Measurements from ENCODE around the gene CREG2. TPM values are rescaled to one million over a fixed set of nuclear protein-coding genes. Genes with fewer than 3 reads are reported as not detected.
"Not testable (repeated sequence)": the region's sequence is repeated elsewhere in the genome, so short reads cannot be mapped to it uniquely, and the experiment has no call there.

Gene CREG2
- total RNA-seq, 1 donor from 2014 or later = not detected

DNA sequence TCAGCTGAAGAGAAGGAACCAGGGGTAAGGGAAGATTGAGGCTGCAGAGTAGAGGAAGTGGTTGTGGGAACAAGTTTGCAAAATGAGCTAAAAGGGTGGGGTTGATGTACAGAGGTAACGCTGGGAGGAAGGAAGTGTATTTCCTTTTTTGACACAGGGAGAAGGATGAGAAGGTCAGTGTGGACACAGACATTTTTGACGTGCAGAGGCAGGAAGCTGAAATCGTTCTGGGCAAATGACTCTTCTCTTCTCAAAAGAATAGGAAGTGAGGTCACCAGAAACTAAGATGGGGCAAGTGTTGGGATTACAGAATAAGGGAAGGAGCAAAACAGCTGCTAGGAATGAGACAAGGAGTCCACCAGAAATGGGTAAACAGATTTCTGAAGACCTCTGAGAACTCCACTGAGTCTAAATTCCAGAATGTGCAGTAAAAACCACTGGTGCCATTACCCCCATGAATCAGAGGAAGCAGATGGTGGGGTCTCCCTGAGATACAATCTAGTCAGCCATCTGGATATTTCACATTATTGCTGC lies 58.8 kb downstream of the CREG2 start:
- TF ChIP-seq, protein P1, sequence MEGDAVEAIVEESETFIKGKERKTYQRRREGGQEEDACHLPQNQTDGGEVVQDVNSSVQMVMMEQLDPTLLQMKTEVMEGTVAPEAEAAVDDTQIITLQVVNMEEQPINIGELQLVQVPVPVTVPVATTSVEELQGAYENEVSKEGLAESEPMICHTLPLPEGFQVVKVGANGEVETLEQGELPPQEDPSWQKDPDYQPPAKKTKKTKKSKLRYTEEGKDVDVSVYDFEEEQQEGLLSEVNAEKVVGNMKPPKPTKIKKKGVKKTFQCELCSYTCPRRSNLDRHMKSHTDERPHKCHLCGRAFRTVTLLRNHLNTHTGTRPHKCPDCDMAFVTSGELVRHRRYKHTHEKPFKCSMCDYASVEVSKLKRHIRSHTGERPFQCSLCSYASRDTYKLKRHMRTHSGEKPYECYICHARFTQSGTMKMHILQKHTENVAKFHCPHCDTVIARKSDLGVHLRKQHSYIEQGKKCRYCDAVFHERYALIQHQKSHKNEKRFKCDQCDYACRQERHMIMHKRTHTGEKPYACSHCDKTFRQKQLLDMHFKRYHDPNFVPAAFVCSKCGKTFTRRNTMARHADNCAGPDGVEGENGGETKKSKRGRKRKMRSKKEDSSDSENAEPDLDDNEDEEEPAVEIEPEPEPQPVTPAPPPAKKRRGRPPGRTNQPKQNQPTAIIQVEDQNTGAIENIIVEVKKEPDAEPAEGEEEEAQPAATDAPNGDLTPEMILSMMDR (conservative IDR thresholded peaks at IDR 0.05; ENCODE audit: low read depth, low read length) = no peak
- H3K4me3 ChIP-seq (ENCODE audit: low read depth, low read length) = no peak overlapping the region
- DNase-seq (ENCODE audit: low read depth) = no peak

DNA sequence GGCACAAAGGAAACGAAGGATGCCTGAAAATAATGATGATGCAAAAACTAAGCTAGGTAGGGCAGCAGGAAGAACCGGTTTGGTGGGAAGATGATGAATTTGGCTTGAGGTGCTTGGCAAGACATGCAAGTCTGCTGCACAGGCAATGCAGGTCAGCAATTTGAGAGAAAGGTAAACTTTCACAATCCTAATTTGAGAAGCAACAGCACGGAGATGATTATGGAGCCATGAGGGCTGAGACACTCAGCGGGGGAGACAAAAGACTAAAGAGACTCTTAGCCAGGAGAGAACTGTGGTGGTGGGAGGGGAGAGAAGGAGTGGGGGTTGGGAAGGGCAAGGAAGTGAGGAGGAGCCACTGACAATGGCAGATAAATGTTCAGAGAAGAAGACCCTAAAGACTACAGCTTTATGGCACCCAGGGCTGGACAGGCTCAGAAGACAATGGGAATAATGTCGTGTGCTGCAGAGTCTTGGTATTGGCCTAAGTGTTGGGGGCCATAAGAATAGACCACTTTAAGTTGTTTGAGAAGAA lies 59.4 kb downstream of the CREG2 start:
- H3K4me3 ChIP-seq (ENCODE audit: low read depth, low read length) = no peak overlapping the region
- TF ChIP-seq, protein P1 (conservative IDR thresholded peaks at IDR 0.05; ENCODE audit: low read depth, low read length) = no peak
- DNase-seq (ENCODE audit: low read depth) = no peak

DNA sequence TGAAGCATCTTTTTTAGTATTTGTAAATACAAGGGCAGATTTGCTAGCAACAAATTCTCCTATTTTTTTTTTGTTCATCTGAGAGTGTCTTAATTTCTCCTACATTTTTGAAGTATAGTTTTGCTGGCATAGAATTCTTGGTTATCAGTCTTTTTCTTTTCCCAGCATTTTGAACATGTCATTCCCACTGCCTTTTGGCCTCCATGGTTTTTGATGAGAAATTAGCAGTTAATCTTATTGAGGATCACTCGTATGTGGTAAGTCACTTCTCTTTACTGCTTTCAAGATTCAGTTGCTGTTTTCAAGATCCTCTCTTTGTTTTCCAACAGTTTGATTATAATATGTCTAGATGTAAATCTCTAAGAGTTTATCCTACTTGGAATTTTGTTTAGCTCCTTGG lies 61.9 kb downstream of the CREG2 start:
- no peak for DNase-seq (ENCODE audit: low read depth)
- TF ChIP-seq, protein P1 (conservative IDR thresholded peaks at IDR 0.05; ENCODE audit: low read depth, low read length) = no peak
- no peak overlapping the region for H3K4me3 ChIP-seq (ENCODE audit: low read depth, low read length)

DNA sequence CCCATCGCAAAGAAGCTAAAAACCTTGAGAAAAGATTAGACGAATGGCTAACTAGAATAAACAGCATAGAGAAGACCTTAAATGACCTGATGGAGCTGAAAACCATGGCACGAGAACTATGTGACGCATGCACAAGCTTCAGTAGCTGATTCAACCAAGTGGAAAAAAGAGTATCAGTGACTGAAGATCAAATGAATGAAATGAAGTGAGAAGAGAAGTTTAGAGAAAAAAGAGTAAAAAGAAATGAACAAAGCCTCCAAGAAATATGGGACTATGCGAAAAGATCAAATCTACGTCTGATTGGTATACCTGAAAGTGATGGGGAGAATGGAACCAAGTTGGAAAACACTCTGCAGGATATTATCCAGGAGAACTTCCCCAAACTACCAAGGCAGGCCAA lies 70.7 kb downstream of the CREG2 start:
- H3K4me3 ChIP-seq (ENCODE audit: low read depth, low read length); DNase-seq (ENCODE audit: low read depth): not testable (repeated sequence)

DNA sequence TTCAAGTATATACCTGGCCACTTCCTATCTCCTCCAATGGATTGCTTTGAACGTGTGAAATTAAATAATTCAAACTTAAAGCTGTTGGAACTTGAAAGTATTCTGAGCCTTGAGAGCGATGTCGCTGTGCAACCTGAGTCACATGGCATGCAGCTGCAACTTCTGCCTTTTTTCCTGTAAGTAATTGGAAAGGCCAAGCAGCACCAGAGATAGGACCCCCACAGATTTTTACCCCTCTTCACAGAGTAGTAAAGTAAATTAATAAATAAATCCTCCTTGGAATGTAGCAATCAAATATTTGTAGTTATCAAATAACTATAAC lies 75.6 kb downstream of the CREG2 start:
- H3K4me3 ChIP-seq (ENCODE audit: low read depth, low read length) = no peak overlapping the region
- DNase-seq (ENCODE audit: low read depth) = no peak
- TF ChIP-seq, protein P1 (conservative IDR thresholded peaks at IDR 0.05; ENCODE audit: low read depth, low read length) = no peak

DNA sequence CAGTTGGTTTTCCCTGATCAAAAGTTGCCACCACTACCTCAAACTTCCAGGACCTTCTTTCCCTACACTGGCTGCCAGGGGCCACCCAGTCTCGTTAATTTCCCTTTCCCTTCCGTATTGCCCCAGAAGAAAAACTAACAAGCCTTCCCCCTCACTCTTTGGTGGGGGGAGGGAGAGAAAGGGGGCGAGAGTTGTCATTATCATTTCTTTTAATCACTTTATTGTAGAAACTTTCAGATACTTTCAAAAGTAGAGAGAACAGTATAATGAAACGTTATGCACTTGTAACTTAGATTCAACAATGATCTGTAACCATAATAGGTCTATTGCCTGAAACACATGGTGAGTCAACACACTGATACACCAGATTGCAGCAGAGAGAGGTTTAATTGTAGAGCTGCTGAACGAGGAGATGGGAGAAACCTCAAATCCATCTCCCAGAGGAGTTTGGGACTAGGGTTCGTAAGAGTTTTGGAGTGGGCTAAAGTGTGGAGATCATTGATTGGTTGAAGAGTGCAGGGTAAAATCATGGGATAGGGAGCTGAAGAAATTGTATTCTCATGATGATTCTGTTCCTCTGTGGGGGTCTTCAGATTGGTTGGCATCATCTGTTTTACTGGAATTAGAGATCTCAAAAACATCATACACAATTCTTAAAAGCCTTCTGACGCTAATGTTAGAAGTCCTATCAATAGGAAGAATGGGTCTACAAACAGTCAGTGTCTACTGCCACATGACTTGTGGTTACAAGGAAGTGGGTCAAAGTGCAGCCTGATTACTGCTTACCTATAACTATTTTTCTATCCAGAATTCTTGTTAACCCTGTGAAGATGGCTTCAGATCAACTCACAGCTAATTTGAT lies 76.2 kb downstream of the CREG2 start:
- no peak overlapping the region for H3K4me3 ChIP-seq (ENCODE audit: low read depth, low read length)
- DNase-seq (ENCODE audit: low read depth) = no peak
- TF ChIP-seq, protein P1 (conservative IDR thresholded peaks at IDR 0.05; ENCODE audit: low read depth, low read length) = no peak

DNA sequence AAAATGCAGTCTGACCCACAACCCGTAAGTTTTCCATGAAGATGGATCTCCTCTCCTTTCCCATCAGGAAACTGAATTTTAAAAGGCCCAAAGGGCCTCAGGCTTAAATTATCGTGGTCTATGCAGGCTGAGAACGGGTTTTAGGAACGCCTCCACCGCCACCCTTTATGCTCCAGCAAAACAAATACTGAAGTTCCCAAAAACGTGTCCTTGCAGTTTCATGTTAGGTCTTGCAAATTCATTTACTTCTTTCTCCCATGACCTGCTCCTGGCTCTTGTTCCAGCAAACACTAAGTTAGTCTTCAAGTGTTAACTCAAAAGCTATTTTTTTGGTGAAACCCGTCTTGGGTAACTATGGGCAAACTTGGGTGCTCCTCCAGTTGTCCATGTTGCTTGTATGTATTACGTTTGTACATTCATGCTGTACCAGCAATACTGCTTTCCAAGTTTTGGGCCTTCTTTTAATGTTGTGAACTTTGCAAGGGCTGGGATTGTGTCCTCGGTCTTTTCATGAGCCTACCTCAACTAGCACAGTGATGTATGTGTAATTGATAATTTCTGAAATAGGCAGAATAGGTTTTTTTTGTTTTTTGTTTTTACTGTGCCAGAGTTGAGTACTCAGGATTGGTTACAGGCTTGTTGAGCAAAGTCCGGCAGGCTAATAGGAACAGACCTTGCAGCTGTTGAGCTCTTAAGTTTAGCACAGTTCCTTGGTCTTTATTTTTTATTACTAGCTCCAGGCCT lies 77.0 kb downstream of the CREG2 start:
- TF ChIP-seq, protein P1 (conservative IDR thresholded peaks at IDR 0.05; ENCODE audit: low read depth, low read length) = no peak
- H3K4me3 ChIP-seq (ENCODE audit: low read depth, low read length) = no peak overlapping the region
- DNase-seq (ENCODE audit: low read depth) = no peak
